H1 (cell line): ENCODE data around the gene SH3GL2. TPM values are rescaled to one million over a fixed set of nuclear protein-coding genes. Genes with fewer than 3 reads are reported as not detected.

Experiments used
- ASH2L ChIP-seq: fragments of 200-600, 300-600 bp; sonication (generic); IDR thresholded peaks from one replicate; pipeline ENCODE4 v1.7.1; 2017; ENCODE audit warnings: low read length
- CBX5 ChIP-seq: fragments of 300-800, 300-1000 bp; sonication (generic); IDR thresholded peaks from 2 replicates; pipeline ENCODE4 v1.7.1; 2016; ENCODE audit warnings: antibody characterized with exemption, low read length, low read depth
- HDAC2 ChIP-seq, 2 experiments: fragments of 300-600 bp in 1 of 2; sonication (generic) in 1 of 2; IDR thresholded peaks; 2 replicates each; pipeline ENCODE4 v1.6.1; 2011 to 2012; ENCODE audit warnings: low read depth in 2 of 2, low read length in 2 of 2, mild to moderate bottlenecking in 2 of 2, moderate library complexity in 2 of 2, borderline replicate concordance in 1 of 2, inconsistent platforms in 1 of 2
- JUND ChIP-seq: IDR thresholded peaks from 2 replicates; pipeline ENCODE4 v1.6.1; 2011; ENCODE audit warnings: mild to moderate bottlenecking, improper control_type of control experiment, low read length
- POLR2A ChIP-seq, 2 experiments: IDR thresholded peaks; 1 replicate in 1 of 2; 2 replicates in 1 of 2; pipeline ENCODE4 v1.6.1; 2011; ENCODE audit warnings: low read depth in 2 of 2, low read length in 2 of 2, mild to moderate bottlenecking in 2 of 2; ENCODE audit errors: control extremely low read depth in 1 of 2
- SAP30 ChIP-seq: fragments of 300-600 bp; sonication (generic); IDR thresholded peaks from 2 replicates; pipeline ENCODE4 v1.7.1; 2012; ENCODE audit warnings: low read length, moderate library complexity, mild to moderate bottlenecking, inconsistent platforms; ENCODE audit not compliant: insufficient read depth, insufficient replicate concordance
- SP2 ChIP-seq: IDR thresholded peaks from 2 replicates; pipeline ENCODE4 v1.6.1; 2012; ENCODE audit warnings: mild to moderate bottlenecking, low read length, inconsistent platforms
- polyA plus RNA-seq, 7 experiments: library from polyadenylated mRNA; depleted of rRNA in 3 of 7; stranded (reverse) in 5 of 7; unstranded in 2 of 7; fragments of >200 nt in 5 of 7; fragments of 200-250 nt in 2 of 7; gene quantifications; 1 replicate in 5 of 7; 2 replicates in 1 of 7; 4 replicates in 1 of 7; pipeline versions ENCODE4 v1.2.1 to v1.2.3, GENCODE V29; 2011 to 2013; ENCODE audit warnings: missing spikeins in 2 of 7, mixed read lengths in 2 of 7
- total RNA-seq: library from RNA; stranded (reverse); fragmentation: NEBNext Ultra II Directional; extraction: Animal tissue kit (Norgen Biotek cat#: 25700); gene quantifications from 2 replicates; pipeline ENCODE4 v1.2.1, GENCODE V29; 2021
- TF ChIP-seq, protein P1 (sequence below): fragments of 300-600 bp; sonication (generic); IDR thresholded peaks from 2 replicates; pipeline ENCODE4 v1.7.1; 2012; ENCODE audit warnings: low read length, moderate library complexity, mild to moderate bottlenecking, inconsistent platforms; ENCODE audit not compliant: insufficient replicate concordance

The SH3GL2 gene
- total and polyA plus RNA-seq, 2 of the 8 experiments (the other 6 are each of a cell fraction or from before 2014, with no cell fraction given) = 4.7 to 5.3 TPM

DNA sequence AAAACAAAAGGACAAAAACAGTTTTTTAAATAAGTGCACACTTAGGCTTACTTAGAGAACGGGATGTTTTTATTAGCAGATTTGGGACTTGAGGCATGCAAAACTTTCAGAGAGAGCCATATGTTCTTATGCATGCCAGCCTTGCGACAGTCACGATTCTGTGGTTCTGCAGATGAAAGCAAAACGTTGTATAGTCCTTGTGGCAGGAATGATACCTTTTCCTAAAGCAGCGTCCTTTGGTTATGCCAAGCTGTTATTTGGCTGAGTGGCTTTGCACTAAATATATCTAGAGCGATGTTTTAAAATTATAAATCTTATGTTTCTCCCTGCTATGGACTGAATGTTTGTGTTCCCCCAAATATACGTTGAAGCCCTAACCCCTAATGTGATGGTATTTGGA is 152.0 kb downstream of the SH3GL2 start (continued):
- TF ChIP-seq, protein P1, sequence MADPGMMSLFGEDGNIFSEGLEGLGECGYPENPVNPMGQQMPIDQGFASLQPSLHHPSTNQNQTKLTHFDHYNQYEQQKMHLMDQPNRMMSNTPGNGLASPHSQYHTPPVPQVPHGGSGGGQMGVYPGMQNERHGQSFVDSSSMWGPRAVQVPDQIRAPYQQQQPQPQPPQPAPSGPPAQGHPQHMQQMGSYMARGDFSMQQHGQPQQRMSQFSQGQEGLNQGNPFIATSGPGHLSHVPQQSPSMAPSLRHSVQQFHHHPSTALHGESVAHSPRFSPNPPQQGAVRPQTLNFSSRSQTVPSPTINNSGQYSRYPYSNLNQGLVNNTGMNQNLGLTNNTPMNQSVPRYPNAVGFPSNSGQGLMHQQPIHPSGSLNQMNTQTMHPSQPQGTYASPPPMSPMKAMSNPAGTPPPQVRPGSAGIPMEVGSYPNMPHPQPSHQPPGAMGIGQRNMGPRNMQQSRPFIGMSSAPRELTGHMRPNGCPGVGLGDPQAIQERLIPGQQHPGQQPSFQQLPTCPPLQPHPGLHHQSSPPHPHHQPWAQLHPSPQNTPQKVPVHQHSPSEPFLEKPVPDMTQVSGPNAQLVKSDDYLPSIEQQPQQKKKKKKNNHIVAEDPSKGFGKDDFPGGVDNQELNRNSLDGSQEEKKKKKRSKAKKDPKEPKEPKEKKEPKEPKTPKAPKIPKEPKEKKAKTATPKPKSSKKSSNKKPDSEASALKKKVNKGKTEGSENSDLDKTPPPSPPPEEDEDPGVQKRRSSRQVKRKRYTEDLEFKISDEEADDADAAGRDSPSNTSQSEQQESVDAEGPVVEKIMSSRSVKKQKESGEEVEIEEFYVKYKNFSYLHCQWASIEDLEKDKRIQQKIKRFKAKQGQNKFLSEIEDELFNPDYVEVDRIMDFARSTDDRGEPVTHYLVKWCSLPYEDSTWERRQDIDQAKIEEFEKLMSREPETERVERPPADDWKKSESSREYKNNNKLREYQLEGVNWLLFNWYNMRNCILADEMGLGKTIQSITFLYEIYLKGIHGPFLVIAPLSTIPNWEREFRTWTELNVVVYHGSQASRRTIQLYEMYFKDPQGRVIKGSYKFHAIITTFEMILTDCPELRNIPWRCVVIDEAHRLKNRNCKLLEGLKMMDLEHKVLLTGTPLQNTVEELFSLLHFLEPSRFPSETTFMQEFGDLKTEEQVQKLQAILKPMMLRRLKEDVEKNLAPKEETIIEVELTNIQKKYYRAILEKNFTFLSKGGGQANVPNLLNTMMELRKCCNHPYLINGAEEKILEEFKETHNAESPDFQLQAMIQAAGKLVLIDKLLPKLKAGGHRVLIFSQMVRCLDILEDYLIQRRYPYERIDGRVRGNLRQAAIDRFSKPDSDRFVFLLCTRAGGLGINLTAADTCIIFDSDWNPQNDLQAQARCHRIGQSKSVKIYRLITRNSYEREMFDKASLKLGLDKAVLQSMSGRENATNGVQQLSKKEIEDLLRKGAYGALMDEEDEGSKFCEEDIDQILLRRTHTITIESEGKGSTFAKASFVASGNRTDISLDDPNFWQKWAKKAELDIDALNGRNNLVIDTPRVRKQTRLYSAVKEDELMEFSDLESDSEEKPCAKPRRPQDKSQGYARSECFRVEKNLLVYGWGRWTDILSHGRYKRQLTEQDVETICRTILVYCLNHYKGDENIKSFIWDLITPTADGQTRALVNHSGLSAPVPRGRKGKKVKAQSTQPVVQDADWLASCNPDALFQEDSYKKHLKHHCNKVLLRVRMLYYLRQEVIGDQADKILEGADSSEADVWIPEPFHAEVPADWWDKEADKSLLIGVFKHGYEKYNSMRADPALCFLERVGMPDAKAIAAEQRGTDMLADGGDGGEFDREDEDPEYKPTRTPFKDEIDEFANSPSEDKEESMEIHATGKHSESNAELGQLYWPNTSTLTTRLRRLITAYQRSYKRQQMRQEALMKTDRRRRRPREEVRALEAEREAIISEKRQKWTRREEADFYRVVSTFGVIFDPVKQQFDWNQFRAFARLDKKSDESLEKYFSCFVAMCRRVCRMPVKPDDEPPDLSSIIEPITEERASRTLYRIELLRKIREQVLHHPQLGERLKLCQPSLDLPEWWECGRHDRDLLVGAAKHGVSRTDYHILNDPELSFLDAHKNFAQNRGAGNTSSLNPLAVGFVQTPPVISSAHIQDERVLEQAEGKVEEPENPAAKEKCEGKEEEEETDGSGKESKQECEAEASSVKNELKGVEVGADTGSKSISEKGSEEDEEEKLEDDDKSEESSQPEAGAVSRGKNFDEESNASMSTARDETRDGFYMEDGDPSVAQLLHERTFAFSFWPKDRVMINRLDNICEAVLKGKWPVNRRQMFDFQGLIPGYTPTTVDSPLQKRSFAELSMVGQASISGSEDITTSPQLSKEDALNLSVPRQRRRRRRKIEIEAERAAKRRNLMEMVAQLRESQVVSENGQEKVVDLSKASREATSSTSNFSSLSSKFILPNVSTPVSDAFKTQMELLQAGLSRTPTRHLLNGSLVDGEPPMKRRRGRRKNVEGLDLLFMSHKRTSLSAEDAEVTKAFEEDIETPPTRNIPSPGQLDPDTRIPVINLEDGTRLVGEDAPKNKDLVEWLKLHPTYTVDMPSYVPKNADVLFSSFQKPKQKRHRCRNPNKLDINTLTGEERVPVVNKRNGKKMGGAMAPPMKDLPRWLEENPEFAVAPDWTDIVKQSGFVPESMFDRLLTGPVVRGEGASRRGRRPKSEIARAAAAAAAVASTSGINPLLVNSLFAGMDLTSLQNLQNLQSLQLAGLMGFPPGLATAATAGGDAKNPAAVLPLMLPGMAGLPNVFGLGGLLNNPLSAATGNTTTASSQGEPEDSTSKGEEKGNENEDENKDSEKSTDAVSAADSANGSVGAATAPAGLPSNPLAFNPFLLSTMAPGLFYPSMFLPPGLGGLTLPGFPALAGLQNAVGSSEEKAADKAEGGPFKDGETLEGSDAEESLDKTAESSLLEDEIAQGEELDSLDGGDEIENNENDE = no peak
- TF ChIP-seq CBX5 (no peak), ASH2L (no peak), HDAC2 (IDR thresholded peaks at IDR 0.05; ENCODE audit: borderline replicate concordance in 1 of 2, low read depth in 2 of 2, low read length in 2 of 2) (no peak), SAP30 (no peak), JUND (no peak), POLR2A (IDR thresholded peaks at IDR 0.05; ENCODE audit: control extremely low read depth in 1 of 2, low read depth in 2 of 2, low read length in 2 of 2) (no peak), SP2 (no peak)
